Smooth muscle cell (in vitro differentiated cells): ENCODE data around the gene TAS1R3. TPM values are rescaled to one million over a fixed set of nuclear protein-coding genes. Genes with fewer than 3 reads are reported as not detected.

Experiments
- DNase-seq: peaks from one replicate; lab custom pipeline; 2025; ENCODE audit not compliant: unreplicated experiment; lab: John Stamatoyannopoulos, UW
- H2AFZ ChIP-seq: fragments of 200-600 bp; sonication (generic); 2 replicates; pipeline ENCODE4 v1.6.0; 2016; ENCODE audit warnings: antibody characterized with exemption, low read depth, mild to moderate bottlenecking
- H3F3A ChIP-seq: fragments of 200-600 bp; sonication (generic); 2 replicates; pipeline ENCODE4 v1.6.0; 2017; ENCODE audit warnings: antibody characterized with exemption, low read depth
- H3K27ac ChIP-seq: fragments of 200-600 bp; sonication (generic); 2 replicates; pipeline ENCODE4 v1.5.1; 2016; ENCODE audit warnings: low read depth, mild to moderate bottlenecking
- H3K27me3 ChIP-seq: fragments of 200-600 bp; sonication (generic); 2 replicates; pipeline ENCODE4 v1.6.1; 2016; ENCODE audit warnings: low read depth, mild to moderate bottlenecking
- H3K36me3 ChIP-seq: fragments of 200-600 bp; sonication (generic); 2 replicates; pipeline ENCODE4 v1.5.1; 2016; ENCODE audit warnings: low read depth
- H3K4me1 ChIP-seq: fragments of 200-600 bp; sonication (generic); 2 replicates; pipeline ENCODE4 v1.5.1; 2016; ENCODE audit warnings: low read depth
- H3K4me2 ChIP-seq: fragments of 200-600 bp; sonication (generic); 2 replicates; pipeline ENCODE4 v1.6.0; 2016; ENCODE audit warnings: mild to moderate bottlenecking
- H3K4me3 ChIP-seq: fragments of 200-600 bp; sonication (generic); 2 replicates; pipeline ENCODE4 v1.5.1; 2016; ENCODE audit warnings: mild to moderate bottlenecking
- H3K79me2 ChIP-seq: fragments of 200-600 bp; sonication (generic); 2 replicates; pipeline ENCODE4 v1.6.0; 2016; ENCODE audit warnings: low read depth, mild to moderate bottlenecking
- H3K9ac ChIP-seq: fragments of 200-600 bp; sonication (generic); 2 replicates; pipeline ENCODE4 v1.6.0; 2016; ENCODE audit warnings: low read depth
- H3K9me3 ChIP-seq: fragments of 200-600 bp; sonication (generic); replicated peaks from 2 replicates; pipeline ENCODE4 v1.5.1; 2016; ENCODE audit warnings: low read depth
- H4K20me1 ChIP-seq: fragments of 200-600 bp; sonication (generic); 2 replicates; pipeline ENCODE4 v1.6.0; 2016; ENCODE audit warnings: low read depth
- CTCF ChIP-seq: fragments of 200-600 bp; sonication (generic); IDR thresholded peaks from 2 replicates; pipeline ENCODE4 v1.5.1; 2017; ENCODE audit warnings: borderline replicate concordance, mild to moderate bottlenecking, antibody characterized with exemption; ENCODE audit not compliant: insufficient read depth, poor library complexity, severe bottlenecking
- WGBS: methylation state at CpG from one replicate; pipeline ENCODE4 v1.1.7; 2016; ENCODE audit warnings: low lambda C conversion rate; 5-methylcytosine and 5-hydroxymethylcytosine counted together
- polyA plus RNA-seq: library from polyadenylated mRNA; unstranded; fragments of >200 nt; fragmentation: Nextera tagmentation; extraction: Ambion mirVana; gene quantifications from 2 replicates; pipeline ENCODE4 v1.2.1, GENCODE V29; 2016
- total RNA-seq: library from RNA; depleted of rRNA; stranded (reverse); fragments of >200 nt; gene quantifications from 2 replicates; pipeline ENCODE4 v1.2.3, GENCODE V29; 2014

The TAS1R3 gene
- total and polyA plus RNA-seq, 2 experiments from 2014 or later: 0.18 to 0.39 TPM

- peak overlapping the region; percentile 47 for H3K9ac ChIP-seq
- H3K36me3 ChIP-seq: no peaks in the 10 kb centered on the region
- peaks cover 12% of the 10 kb centered on the region for H3K4me1 ChIP-seq
- H3K4me3 ChIP-seq: peak overlapping the region; percentile 72
- peaks cover 6% of the 10 kb centered on the region for H3F3A ChIP-seq
- H3K4me2 ChIP-seq: peak overlapping the region; percentile 97
- peak overlapping the region; percentile 15 for H3K27ac ChIP-seq
- H2AFZ ChIP-seq: no peak overlapping the region
- peaks cover 57% of the 10 kb centered on the region for H3K79me2 ChIP-seq
- H4K20me1 ChIP-seq: peaks cover 71% of the 10 kb centered on the region
- no peaks in the 10 kb centered on the region for H3K27me3 ChIP-seq
- no peak for DNase-seq
- WGBS: 33% methylated on average over 26 of the region's 26 CpGs
- TF ChIP-seq CTCF: no peak
- no peaks in the 10 kb centered on the region for H3K9me3 ChIP-seq
Measured at GRCh38 chr1:1347663-1348419, 16.8 kb downstream of the TAS1R3 start.

GRCh38 chr1:1348420-1349255 lies 17.6 kb downstream of the TAS1R3 start:
- Histone ChIP-seq H3K36me3 (no peaks in the 10 kb centered on the region), H3K9ac (peak overlapping the region; percentile 62), H3K79me2 (peaks cover 58% of the 10 kb centered on the region), H2AFZ (no peak overlapping the region), H3K4me3 (peak overlapping the region; percentile 72), H3K4me2 (peak overlapping the region; percentile 97), H3F3A (peaks cover 13% of the 10 kb centered on the region), H3K9me3 (no peaks in the 10 kb centered on the region), H3K4me1 (peaks cover 12% of the 10 kb centered on the region), H3K27ac (peak overlapping the region; percentile 15), H4K20me1 (peaks cover 71% of the 10 kb centered on the region), H3K27me3 (no peaks in the 10 kb centered on the region)
- DNase-seq: no peak
- TF ChIP-seq CTCF: no peak
- WGBS: 2% methylated on average over 68 of the region's 109 CpGs

GRCh38 chr1:1349256-1350012 lies 18.4 kb downstream of the TAS1R3 start, which contains the start of gene DVL1:
TSS of gene DVL1 (minus strand) at chr1:1349418. CDS start at chr1:1349065, 353 bp downstream.
- peak; percentile 57 for TF ChIP-seq CTCF
- Histone ChIP-seq H3K9ac (peak within 1 kb of the TSS; percentile 71), H4K20me1 (peaks cover 71% of the 10 kb centered on the region), H3K4me1 (peaks cover 20% of the 10 kb centered on the region), H3K27ac (peak within 1 kb of the TSS; percentile 62), H2AFZ (no peak within 1 kb of the TSS), H3K4me2 (peak within 1 kb of the TSS; percentile 97), H3K79me2 (peaks cover 59% of the 10 kb centered on the region), H3K36me3 (no peaks in the 10 kb centered on the region), H3K9me3 (no peaks in the 10 kb centered on the region), H3K4me3 (peak within 1 kb of the TSS; percentile 87), H3F3A (peaks cover 21% of the 10 kb centered on the region), H3K27me3 (no peaks in the 10 kb centered on the region)
- 1% methylated on average over 36 of the region's 122 CpGs for WGBS
- DNase-seq: peak; percentile 48
